K562 (cell line): ENCODE measurements around the gene ZNF442. TPM values are rescaled to one million over a fixed set of nuclear protein-coding genes. Genes with fewer than 3 reads are reported as not detected.
"Not testable (repeated sequence)": the region's sequence is repeated elsewhere in the genome, so short reads cannot be mapped to it uniquely, and the experiment has no call there.

Experiments used
- ATAC-seq: fragments of 200-7000 bp; cut with Tn5 transposase; 3 replicates; pipeline ENCODE4 v1.9.1; 2020; ENCODE audit warnings: moderate library complexity
- BruUV-seq: library from RNA; stranded (reverse); fragments of 400-500 nt; replicated peaks from 2 replicates; lab custom pipeline; 2021; lab: Mats Ljungman, UMichigan
- CTCF ChIA-PET: fragments of 300-600 bp; formaldehyde crosslinking; extraction: SDS; loops from one replicate; lab custom pipeline; 2021; ENCODE audit warnings: low intra/inter-chr PET ratio; lab: Yijun Ruan, JAX
- POLR2A ChIA-PET: fragments of 300-600, 350-650 bp; sonication (Branson Sonifier 250); formaldehyde crosslinking; extraction: SDS; loops from one replicate; lab custom pipeline; 2021; ENCODE audit warnings: antibody characterized with exemption, inconsistent platforms; lab: Yijun Ruan, JAX
- DNase-seq, 4 experiments: peaks; one replicate each; pipeline versions ENCODE4 v3.0.0 to v3.0.0-alpha.2; 2011 to 2018; ENCODE audit warnings: low spot score in 3 of 4, mixed read lengths in 3 of 4; ENCODE audit errors: extremely low read depth in 1 of 4
- FAIRE-seq: peaks from 2 replicates; lab custom pipeline; 2011; peaks lifted over from hg19 to GRCh38; lab: Jason Lieb, UNC
- H2AFZ ChIP-seq: 2 replicates; pipeline ENCODE4 v1.6.0; 2011; ENCODE audit warnings: low read depth, low read length, control low read depth, inconsistent platforms
- H3K27ac ChIP-seq: fragments of 200-600 bp; 3 replicates; pipeline ENCODE4 v1.8.0; 2011; ENCODE audit warnings: low read depth, mild to moderate bottlenecking, control low read depth, inconsistent platforms, low read length, moderate library complexity, mixed read lengths; ENCODE audit errors: extremely low read depth
- H3K27me3 ChIP-seq, 2 experiments: fragments of 300-600 bp in 1 of 2; 2 replicates in 1 of 2; 3 replicates in 1 of 2; pipeline versions ENCODE4 v1.6.0 to v1.8.0; 2011; ENCODE audit warnings: inconsistent platforms in 2 of 2, low read length in 2 of 2, mild to moderate bottlenecking in 1 of 2, mixed read lengths in 1 of 2, moderate library complexity in 1 of 2; ENCODE audit not compliant: control insufficient read depth in 2 of 2, insufficient read depth in 2 of 2
- H3K36me3 ChIP-seq: fragments of 300-600 bp; 3 replicates; pipeline ENCODE4 v1.8.0; 2011; ENCODE audit warnings: mild to moderate bottlenecking, low read length, inconsistent platforms; ENCODE audit not compliant: control insufficient read depth, insufficient read depth
- H3K4me1 ChIP-seq, 2 experiments: fragments of 200-600 bp in 1 of 2; replicated peaks in 1 of 2; 2 replicates in 1 of 2; 3 replicates in 1 of 2; pipeline versions ENCODE4 v1.5.1 to v1.8.0; 2011; ENCODE audit warnings: inconsistent platforms in 2 of 2, low read length in 2 of 2, mild to moderate bottlenecking in 1 of 2, mixed read lengths in 1 of 2, moderate library complexity in 1 of 2; ENCODE audit not compliant: control insufficient read depth in 2 of 2, insufficient read depth in 2 of 2
- H3K4me2 ChIP-seq: 2 replicates; pipeline ENCODE4 v1.6.1; 2011; ENCODE audit warnings: low read length, control low read depth, inconsistent platforms, mixed read lengths; ENCODE audit not compliant: insufficient read depth
- H3K4me3 ChIP-seq: fragments of 200-600 bp; sonication (generic), shearing (Covaris generic); 2 replicates; pipeline ENCODE4 v1.5.1; 2016; ENCODE audit warnings: control low read depth, inconsistent platforms
- H3K79me2 ChIP-seq: fragments of 200-600 bp; 3 replicates; pipeline ENCODE4 v1.8.0; 2011; ENCODE audit warnings: low read length, inconsistent platforms; ENCODE audit not compliant: control insufficient read depth, insufficient read depth
- H3K9ac ChIP-seq, 2 experiments: 2 replicates each; pipeline versions ENCODE4 v1.6.0 to v1.6.1; 2011; ENCODE audit warnings: low read depth in 2 of 2, low read length in 2 of 2, control low read depth in 1 of 2, inconsistent platforms in 1 of 2, mild to moderate bottlenecking in 1 of 2, mixed read lengths in 1 of 2; ENCODE audit not compliant: insufficient read depth in 1 of 2
- H3K9me1 ChIP-seq: one replicate; pipeline ENCODE4 v1.6.0; 2011; ENCODE audit warnings: inconsistent platforms, mild to moderate bottlenecking, low read length, moderate library complexity; ENCODE audit not compliant: control insufficient read depth, insufficient read depth
- H3K9me3 ChIP-seq: replicated peaks from 2 replicates; pipeline ENCODE4 v1.5.1; 2011; ENCODE audit warnings: low read depth, low read length, inconsistent platforms; ENCODE audit not compliant: control insufficient read depth, insufficient read depth
- H4K20me1 ChIP-seq: replicated peaks from 2 replicates; pipeline ENCODE4 v1.6.1; 2011; ENCODE audit warnings: low read length, inconsistent platforms, mixed read lengths; ENCODE audit not compliant: control insufficient read depth, insufficient read depth
- ARID1B ChIP-seq: fragments of 450-650 bp; IDR thresholded peaks from 2 replicates; pipeline ENCODE4 v1.6.1; 2016; ENCODE audit warnings: antibody characterized with exemption, mild to moderate bottlenecking, inconsistent platforms
- ARID4B ChIP-seq: sonication (generic); formaldehyde crosslinking; IDR thresholded peaks from 2 replicates; pipeline ENCODE4 v1.8.0; 2022; ENCODE audit warnings: mild to moderate bottlenecking, missing genetic modification reagents
- C11orf30 ChIP-seq: fragments of 450-650 bp; IDR thresholded peaks from 2 replicates; pipeline ENCODE4 v1.6.1; 2016; ENCODE audit warnings: low read depth, mild to moderate bottlenecking
- CEBPG ChIP-seq, 3 experiments: fragments of 200-800 bp in 1 of 3; sonication (Bioruptor generic) in 1 of 3; sonication (generic) in 1 of 3; formaldehyde crosslinking in 1 of 3; IDR thresholded peaks in 2 of 3; conservative IDR thresholded peaks in 1 of 3; 2 replicates each; pipeline versions ENCODE4 v1.6.1 to v1.8.0; 2016 to 2022; ENCODE audit warnings: missing compliant biosample characterization in 2 of 3, missing genetic modification characterization in 2 of 3, mild to moderate bottlenecking in 1 of 3, missing genetic modification reagents in 1 of 3
- CTCF ChIP-seq, 3 experiments: IDR thresholded peaks in 2 of 3; conservative IDR thresholded peaks in 1 of 3; 2 replicates each; pipeline ENCODE4 v1.5.1; 2011 to 2012; ENCODE audit warnings: low read length in 3 of 3, mild to moderate bottlenecking in 3 of 3, control low read depth in 2 of 3, improper control_type of control experiment in 1 of 3, inconsistent platforms in 1 of 3, low read depth in 1 of 3, mixed read lengths in 1 of 3, moderate library complexity in 1 of 3; ENCODE audit not compliant: insufficient read depth in 2 of 3
- ESRRA ChIP-seq: fragments of 450-650 bp; IDR thresholded peaks from 2 replicates; pipeline ENCODE4 v1.6.1; 2014; ENCODE audit warnings: low read depth, mild to moderate bottlenecking, moderate library complexity, borderline replicate concordance
- GATA2 ChIP-seq: sonication (generic); formaldehyde crosslinking; IDR thresholded peaks from 2 replicates; pipeline ENCODE4 v1.4.0; 2020; ENCODE audit warnings: mild to moderate bottlenecking, missing genetic modification reagents
- L3MBTL2 ChIP-seq: fragments of 450-650 bp; IDR thresholded peaks from 2 replicates; pipeline ENCODE4 v1.6.1; 2016; ENCODE audit warnings: mild to moderate bottlenecking, moderate library complexity
- SMARCE1 ChIP-seq: fragments of 450-650 bp; IDR thresholded peaks from 2 replicates; pipeline ENCODE4 v1.7.1; 2016; ENCODE audit warnings: mild to moderate bottlenecking
- SRF ChIP-seq, 2 experiments: fragments of 250-450, 450-650 bp in 1 of 2; sonication (Bioruptor Pico) in 1 of 2; sonication (generic) in 1 of 2; formaldehyde crosslinking; IDR thresholded peaks; 2 replicates each; pipeline versions ENCODE4 v1.5.0 to v1.5.1; 2020 to 2022; ENCODE audit warnings: mild to moderate bottlenecking in 1 of 2, missing genetic modification reagents in 1 of 2
- ZEB2 ChIP-seq: fragments of 450-650 bp; IDR thresholded peaks from 2 replicates; pipeline ENCODE4 v1.6.1; 2016
- WGBS: fragments of 100-300 bp; shearing (Covaris generic); methylation state at CpG from one replicate; pipeline ENCODE4 v1.1.6; 2016; ENCODE audit warnings: low coverage, mixed read lengths; ENCODE audit not compliant: insufficient coverage; ENCODE audit errors: missing lambda C conversion rate; 5-methylcytosine and 5-hydroxymethylcytosine counted together
- in situ Hi-C: fragments of 300-500 bp; cut with MboI; formaldehyde crosslinking; loops from 4 replicates; pipeline ENCODE4 v1.15.0; 2018; ENCODE audit warnings: inconsistent platforms, mixed read lengths
- intact Hi-C: fragments of 100-400 bp; cut with micrococcal nuclease; formaldehyde crosslinking; loops from 2 replicates; pipeline ENCODE4 v1.14.2; 2022
- polyA plus RNA-seq, 8 experiments: library from polyadenylated mRNA; depleted of rRNA in 4 of 8; stranded (reverse) in 5 of 8; unstranded in 3 of 8; fragments of >200 nt; fragmentation: Nextera tagmentation in 2 of 8; fragmentation: Illumina TruSeq in 1 of 8; extraction: Ambion mirVana in 2 of 8; extraction: Trizol in 1 of 8; gene quantifications; 2 replicates each; pipeline versions ENCODE4 v1.2.1 to v1.2.3, GENCODE V29; 2011 to 2014; ENCODE audit warnings: inconsistent platforms in 1 of 8, missing spikeins in 1 of 8
- total RNA-seq, 7 experiments: library from RNA; depleted of rRNA in 6 of 7; stranded (reverse); fragments of >200 nt in 6 of 7; fragmentation: Illumina TruSeq in 2 of 7; extraction: Trizol in 2 of 7; gene quantifications; 2 replicates each; pipeline versions ENCODE4 v1.2.1 to v1.2.3, GENCODE V29; 2011 to 2021; ENCODE audit warnings: low replicate concordance in 1 of 7

ZNF442 gene
- total and polyA plus RNA-seq, 9 of the 15 experiments (the other 6 are each of a cell fraction or from before 2014, with no cell fraction given) = 1.7 to 7.0 (median 4.1) TPM

GRCh38 chr19:12399901-12400632 lies 34.6 kb upstream of the ZNF442 start:
- Histone ChIP-seq H2AFZ (peak overlapping the region; percentile 95), H3K4me2 (peak overlapping the region; percentile 79)
- 3% methylated on average over 21 of the region's 23 CpGs for WGBS
- H3K36me3 ChIP-seq; BruUV-seq; TF ChIP-seq CEBPG (CRISPR knock-in tag; IDR thresholded peaks at IDR 0.05): not testable (repeated sequence)
- peak; percentile 18; the same call in 1 of the 2 replicates for TF ChIP-seq ARID1B
- TF ChIP-seq L3MBTL2 = 0 out of 2 replicates have a peak, but pooled peaks have one; percentile 16
- peak; percentile 37; the same call in 1 of the 2 replicates for TF ChIP-seq ESRRA
- TF ChIP-seq CEBPG (tag; conservative IDR thresholded peaks at IDR 0.05 in 1 of 2, IDR thresholded peaks at IDR 0.05 in 1 of 2) = peak in 1 of 2 experiments; percentile 39; a peak in 1 of 4 replicates
- TF ChIP-seq ARID4B (CRISPR knock-in tag) = 0 out of 2 replicates have a peak, but pooled peaks have one; percentile 2
- TF ChIP-seq CTCF (IDR thresholded peaks at IDR 0.05 in 2 of 3, conservative IDR thresholded peaks at IDR 0.05 in 1 of 3; ENCODE audit: insufficient read depth in 2 of 3, low read depth in 1 of 3, low read length in 3 of 3) = 0 out of 6 replicates have a peak, but pooled peaks of 1 of the 3 experiments have one; percentile 8
- TF ChIP-seq GATA2 (CRISPR knock-in tag) = peak; percentile 46; the same call in 1 of the 2 replicates
- TF ChIP-seq SMARCE1 = 0 out of 2 replicates have a peak, but pooled peaks have one; percentile 29
- TF ChIP-seq SRF (CRISPR knock-in tag; IDR thresholded peaks at IDR 0.05) = peak in 1 of 2 experiments; percentile 26; a peak in 1 of 4 replicates
- peak; percentile 10; the same call in 1 of the 2 replicates for TF ChIP-seq C11orf30
- TF ChIP-seq ZEB2 = peak; percentile 28; the same call in 1 of the 2 replicates
- TF ChIP-seq, all 486 proteins: peak for 11; not testable (repeated sequence) for 475
- POLR2A ChIA-PET, H4K20me1 ChIP-seq, H3K9me1 ChIP-seq, H3K9me3 ChIP-seq, H3K27me3 ChIP-seq, intact Hi-C loops, CTCF ChIA-PET: not testable (repeated sequence)
- FAIRE-seq (peak; percentile 73), ATAC-seq (peak; percentile 71), DNase-seq (peak in 2 of 4 experiments; percentile 13 to 53)
- H3K79me2 ChIP-seq = peaks cover 11% of the 10 kb centered on the region; the same call in 2 of the 3 replicates
- in situ Hi-C loops = loop anchor here (5.0 kb wide), 1 partner anchor 42 kb away; the partner anchor contains the start of gene ZNF443
- peak overlapping the region; percentile 71 for H3K4me3 ChIP-seq
- H3K9ac ChIP-seq = peak overlapping the region; percentile 68 to 97
- H3K4me1 ChIP-seq = peaks cover 4 to 12% of the 10 kb centered on the region in 2 experiments; a peak in 2 of 5 replicates
- H3K27ac ChIP-seq = peak overlapping the region; percentile 70; the same call in 1 of the 3 replicates
